Activated gamma-delta T cell treated with Interleukin-2 at 50 U/mL for 16 hours (primary cell): ENCODE measurements around the gene ITGB2.

Experiments
- DNase-seq: peaks from one replicate; pipeline ENCODE4 v3.0.0-alpha.2; 2020

Gene ITGB2

DNA sequence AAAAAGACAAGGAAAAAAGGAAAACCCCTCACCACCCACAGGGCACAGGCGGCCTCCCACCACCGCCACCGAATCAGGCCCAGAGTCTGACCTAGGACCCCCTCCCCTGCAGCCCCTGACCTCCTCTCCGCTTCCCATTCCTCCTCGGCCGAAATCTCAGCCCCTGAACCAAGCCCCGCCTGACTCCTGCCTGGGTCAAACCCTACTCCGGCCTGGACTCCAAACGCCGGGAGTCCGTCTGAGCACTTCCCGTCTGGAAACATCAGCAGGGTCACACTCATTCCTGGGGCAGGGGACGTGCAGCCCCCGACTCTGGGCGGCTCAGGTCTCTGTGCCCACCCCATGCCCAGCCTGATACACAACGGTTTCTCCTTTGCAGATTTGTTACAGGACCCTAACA is 76.4 kb downstream of the ITGB2 start:
- DNase-seq: no peak

DNA sequence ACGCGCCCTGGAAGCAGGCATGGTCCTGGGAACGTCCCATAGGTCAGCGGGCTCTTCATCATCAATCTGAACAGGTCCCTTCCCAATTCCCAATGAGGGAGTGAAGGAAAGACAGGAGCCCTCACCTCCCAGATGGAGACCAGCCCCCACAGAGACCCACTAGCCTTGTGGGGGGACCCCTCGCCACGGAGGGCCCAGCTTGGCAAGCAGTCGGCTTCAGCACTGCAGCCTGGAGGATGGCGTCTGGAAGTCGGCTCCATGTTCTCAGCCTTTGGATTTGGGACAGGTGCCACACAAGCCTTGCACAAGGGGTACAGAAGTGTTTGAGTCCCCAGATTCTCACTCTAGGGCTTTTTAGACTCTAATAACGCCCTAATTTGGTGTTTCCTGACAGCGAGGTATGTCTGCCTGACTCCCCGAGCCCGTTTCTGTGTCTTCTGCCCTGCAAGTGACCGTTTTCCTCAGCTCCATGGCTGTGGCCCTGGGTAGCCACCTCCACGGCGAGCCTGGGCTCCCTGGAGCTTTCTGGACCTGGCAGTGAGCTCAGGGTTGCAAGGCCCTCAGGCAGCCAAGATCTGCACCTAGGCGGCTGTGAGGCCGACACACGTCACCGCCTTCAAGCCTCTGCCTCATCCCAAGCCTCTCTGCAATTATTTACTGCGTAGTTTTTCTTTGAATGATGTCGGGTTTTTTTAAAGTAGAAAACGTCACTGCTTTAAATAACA is 77.8 kb downstream of the ITGB2 start:
- DNase-seq: no peak

DNA sequence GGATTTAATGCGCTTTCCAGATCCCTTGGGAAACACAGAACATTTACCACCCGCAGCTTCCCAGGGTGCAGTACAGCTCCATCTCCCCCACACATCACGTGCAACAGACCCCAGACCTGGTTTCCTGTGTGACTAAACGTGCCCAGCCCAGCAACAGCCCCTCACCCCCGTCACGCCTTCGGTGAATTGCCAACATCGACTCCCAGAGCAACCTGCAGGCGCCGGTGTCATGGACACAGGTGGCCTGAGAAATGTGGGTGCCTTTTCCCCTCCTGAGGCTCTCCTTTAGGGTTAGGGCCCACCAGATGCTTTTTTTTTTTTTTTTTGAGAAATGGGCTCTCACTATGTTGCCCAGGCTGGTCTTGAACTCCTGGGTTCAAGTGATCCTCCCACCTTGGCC is 78.6 kb downstream of the ITGB2 start:
- no peak for DNase-seq

DNA sequence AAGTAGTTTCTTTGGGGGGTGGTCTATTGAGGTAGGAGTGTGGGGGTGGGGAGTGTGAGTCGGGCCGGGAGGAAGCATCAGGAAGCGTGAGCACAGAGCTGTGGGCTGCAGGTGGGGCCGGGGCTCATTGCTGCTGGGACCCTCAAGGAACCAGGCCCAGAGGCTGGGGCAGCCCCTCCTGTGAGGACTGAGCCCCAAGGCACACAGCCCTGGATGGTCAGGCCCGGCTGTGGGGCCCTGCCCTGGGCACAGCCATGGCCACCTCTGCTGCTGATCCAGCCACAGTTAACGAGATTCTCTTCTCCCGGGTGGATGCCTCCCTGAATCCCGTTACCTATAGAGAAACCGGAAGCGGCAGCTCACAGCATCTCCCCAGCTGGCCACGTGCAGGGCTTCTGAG is 79.9 kb downstream of the ITGB2 start:
- no peak for DNase-seq

DNA sequence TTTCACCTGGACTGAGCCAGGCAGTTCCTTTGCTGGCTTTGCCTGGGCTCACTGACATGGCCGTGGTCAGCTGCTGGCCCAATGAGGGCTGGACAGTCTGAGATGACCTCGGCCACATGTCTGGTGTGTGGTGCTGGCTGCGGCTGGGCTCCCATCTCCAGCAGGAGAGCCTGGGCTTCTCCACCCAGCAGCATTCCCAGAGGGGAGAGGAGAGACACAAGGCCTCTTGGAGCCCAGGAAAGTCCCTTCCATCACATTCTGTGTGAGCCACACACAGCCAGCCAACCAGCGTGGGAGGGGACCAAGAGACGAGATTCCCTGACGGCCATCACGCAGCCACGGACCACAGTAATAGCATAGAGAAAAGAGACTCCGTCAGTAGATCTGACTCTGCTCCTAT is 81.7 kb downstream of the ITGB2 start:
- no peak for DNase-seq

DNA sequence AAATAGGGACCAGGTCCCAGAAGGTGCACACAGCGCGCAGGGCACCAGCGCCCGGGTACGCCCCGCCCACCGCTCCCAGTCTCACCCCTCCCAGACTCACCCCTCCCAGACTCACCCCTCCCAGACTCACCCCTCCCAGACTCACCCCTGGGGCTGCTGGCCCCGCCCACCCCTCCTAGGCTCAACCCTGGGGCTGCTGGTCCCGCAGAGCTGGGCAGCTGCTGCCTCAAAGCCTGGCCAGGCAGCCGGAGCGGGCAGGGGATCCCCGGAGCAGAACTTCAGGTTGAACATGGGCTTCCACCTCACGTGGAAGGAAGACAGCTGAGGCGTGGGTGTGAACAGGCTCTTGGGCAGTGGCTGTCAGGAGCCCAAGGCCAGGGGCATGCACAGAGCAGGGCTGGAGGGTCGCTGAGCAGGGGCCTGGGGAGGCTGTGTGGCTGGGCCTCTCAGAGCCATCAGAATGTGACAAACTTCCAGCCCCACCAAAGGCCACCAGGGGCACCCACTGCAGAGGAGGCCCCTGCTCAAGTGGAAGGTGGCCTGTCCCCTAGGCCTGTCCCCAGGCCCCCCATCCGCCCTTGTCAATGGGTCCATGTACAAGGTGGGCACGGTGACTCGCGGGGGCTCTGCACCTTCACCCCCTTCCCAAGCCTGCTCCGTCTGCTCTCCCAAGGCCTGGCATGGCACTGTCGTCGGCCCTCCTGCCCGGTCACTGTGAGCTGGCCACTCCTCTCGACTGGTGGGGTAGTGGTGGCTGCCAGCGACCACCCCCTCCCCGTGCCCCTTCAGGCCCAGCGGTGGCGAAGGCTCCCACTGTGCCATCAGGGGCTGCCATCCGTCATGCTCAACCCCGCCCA is 82.4 kb downstream of the ITGB2 start:
- DNase-seq: no peak

DNA sequence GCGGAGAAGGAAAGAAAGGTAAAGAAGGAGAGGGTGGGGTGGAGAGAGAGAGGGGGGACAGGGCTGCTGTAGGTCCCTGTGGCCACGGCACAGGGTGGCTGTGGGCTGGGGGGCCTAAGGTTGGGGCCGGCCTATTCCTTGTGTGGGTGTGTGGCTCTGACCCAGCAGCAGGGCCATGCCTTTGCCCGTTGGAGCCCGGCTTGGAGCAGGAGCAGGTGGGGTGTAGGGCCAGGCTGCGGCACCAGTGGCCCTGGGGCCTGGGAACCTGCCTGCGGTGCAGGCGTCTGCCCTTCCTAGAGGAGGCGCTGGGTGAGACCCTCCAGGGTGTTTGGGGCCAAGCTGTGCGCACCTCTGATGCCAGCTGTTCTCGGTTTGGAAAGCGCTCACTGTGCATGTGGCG is 83.2 kb downstream of the ITGB2 start:
- DNase-seq: no peak

DNA sequence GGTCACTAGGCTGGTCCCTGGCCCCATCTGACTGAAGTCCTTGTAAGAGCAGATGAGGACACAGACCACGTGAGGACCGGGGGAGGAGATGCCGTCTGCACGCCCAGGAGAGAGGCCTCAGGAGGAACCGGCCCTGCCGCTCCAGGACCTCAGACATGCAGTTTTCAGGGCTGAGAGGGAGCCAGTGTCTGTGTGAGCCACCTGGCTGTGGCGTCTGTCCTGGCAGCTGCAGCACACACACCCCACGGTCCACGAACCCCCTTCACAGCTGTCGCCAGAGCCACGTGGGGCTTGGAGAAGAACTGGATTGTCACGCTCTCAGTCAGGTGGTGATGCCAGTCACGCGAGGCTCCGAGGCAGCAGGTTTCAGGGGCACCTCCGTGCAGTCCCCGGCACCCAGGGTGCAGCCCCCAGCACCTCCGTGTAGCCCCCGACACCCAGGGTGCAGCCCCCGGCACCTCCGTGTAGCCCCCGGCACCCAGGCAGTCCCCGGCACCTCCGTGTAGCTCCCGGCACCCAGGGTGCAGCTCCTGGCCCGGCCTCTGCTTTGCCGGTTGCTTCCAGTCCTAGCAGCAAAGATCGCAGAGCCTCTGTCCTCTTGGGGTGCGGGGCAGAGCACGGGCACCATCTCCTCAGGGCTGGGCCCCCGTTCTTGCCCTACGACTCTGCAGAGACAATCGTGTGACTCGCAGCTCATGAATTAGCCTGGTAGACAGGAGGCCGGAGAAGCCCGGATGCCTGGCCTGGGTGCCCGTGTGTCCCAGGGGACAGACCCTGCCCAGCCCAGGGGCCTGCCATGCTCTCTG is 83.8 kb downstream of the ITGB2 start:
- no peak for DNase-seq

DNA sequence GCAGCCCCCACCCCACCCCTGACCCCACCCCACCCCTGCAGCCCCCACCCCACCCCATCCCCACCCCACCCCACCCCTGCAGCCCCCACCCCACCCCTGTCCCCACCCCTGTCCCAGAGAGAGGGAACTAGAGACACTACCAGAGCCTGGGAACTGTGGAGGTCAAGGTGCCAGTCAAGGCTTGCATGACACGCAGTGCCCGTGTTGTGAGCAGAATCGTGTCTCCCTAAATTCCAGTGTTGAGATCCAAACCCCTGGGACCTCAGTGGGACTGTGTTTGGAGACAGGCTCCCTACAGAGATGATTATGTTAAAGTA is 84.4 kb downstream of the ITGB2 start:
- DNase-seq: no peak
